MG63 (cell line): ENCODE measurements around the gene HECTD4. TPM values are rescaled to one million over a fixed set of nuclear protein-coding genes. Genes with fewer than 3 reads are reported as not detected.
"Not testable (repeated sequence)": the region's sequence is repeated elsewhere in the genome, so short reads cannot be mapped to it uniquely, and the experiment has no call there.

Experiments
- DNase-seq: peaks from one replicate; pipeline ENCODE4 v3.0.0-alpha.2; 2020
- H3K27me3 ChIP-seq: fragments of 250-450 bp; sonication (Bioruptor Pico); 2 replicates; pipeline ENCODE4 v1.5.1; 2020; ENCODE audit warnings: mild to moderate bottlenecking, moderate library complexity
- H3K36me3 ChIP-seq: fragments of 250-450 bp; sonication (Bioruptor Pico); 2 replicates; pipeline ENCODE4 v1.5.1; 2020; ENCODE audit warnings: mild to moderate bottlenecking, moderate library complexity
- H3K4me3 ChIP-seq: fragments of 250-450 bp; sonication (Bioruptor Pico); 2 replicates; pipeline ENCODE4 v1.5.1; 2020; ENCODE audit warnings: mild to moderate bottlenecking, moderate library complexity
- H3K9me3 ChIP-seq: fragments of 250-450 bp; sonication (Bioruptor Pico); 2 replicates; pipeline ENCODE4 v1.5.1; 2020; ENCODE audit warnings: mild to moderate bottlenecking, moderate library complexity
- total RNA-seq: library from RNA; depleted of rRNA; stranded (reverse); fragments of >200 nt; shearing (Covaris generic); gene quantifications from 2 replicates; pipeline ENCODE4 v1.2.3, GENCODE V29; 2014; ENCODE audit warnings: low replicate concordance; rRNA removed

Gene HECTD4, protein sequence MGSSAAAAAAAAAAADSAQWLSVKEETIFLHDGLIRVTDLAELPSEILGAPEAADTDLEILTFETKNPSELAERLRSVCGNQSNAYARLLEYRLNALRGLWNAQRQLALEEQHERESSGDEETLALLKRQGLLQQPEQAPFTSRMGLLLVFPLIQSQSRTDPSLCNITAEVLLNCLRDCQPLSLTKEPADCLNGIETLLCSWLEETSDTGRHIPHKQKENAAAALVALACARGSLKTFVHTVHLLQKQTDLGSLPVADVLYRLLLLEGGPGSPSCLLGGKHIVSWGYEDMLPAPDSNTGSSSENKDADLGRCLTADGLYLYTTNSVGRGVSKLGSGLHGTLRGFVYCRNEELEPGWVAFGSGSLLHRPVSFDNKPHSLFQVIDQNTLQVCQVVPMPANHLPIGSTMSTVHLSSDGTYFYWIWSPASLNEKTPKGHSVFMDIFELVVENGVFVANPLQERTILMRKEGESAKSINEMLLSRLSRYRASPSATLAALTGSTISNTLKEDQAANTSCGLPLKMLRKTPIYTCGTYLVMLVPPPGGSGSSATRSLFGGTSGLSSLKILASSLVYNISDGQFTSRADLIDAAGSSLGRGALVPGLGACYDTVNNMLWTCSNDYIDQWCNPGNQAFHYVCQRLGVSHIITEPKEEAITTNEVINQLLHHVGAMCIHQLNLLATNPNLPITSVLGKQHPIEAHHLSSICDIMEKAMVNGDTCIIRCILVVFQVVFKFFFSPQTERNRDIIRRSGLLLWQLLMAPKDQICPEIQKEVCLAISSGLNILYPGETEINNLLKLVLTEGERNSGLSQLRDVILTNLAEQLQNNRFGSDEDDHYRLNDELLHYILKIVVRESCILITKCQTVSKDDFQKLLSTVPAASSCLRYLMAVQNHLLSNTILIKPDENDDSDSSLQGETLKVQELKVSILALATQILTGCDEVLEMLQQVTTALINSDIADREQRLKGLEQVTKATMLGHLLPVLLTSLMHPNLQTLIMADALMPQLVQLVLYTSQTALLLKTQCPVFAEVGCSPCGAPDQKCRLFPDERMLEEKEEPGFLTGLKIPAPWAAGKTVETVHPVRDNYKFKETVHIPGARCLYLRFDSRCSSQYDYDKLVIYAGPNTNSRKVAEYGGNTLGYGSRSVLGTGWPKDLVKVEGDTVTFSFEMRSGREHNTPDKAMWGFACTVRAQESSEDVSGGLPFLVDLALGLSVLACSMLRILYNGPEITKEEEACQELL (N-terminal part only)
- 8.0 TPM in 2 replicates for total RNA-seq

DNA sequence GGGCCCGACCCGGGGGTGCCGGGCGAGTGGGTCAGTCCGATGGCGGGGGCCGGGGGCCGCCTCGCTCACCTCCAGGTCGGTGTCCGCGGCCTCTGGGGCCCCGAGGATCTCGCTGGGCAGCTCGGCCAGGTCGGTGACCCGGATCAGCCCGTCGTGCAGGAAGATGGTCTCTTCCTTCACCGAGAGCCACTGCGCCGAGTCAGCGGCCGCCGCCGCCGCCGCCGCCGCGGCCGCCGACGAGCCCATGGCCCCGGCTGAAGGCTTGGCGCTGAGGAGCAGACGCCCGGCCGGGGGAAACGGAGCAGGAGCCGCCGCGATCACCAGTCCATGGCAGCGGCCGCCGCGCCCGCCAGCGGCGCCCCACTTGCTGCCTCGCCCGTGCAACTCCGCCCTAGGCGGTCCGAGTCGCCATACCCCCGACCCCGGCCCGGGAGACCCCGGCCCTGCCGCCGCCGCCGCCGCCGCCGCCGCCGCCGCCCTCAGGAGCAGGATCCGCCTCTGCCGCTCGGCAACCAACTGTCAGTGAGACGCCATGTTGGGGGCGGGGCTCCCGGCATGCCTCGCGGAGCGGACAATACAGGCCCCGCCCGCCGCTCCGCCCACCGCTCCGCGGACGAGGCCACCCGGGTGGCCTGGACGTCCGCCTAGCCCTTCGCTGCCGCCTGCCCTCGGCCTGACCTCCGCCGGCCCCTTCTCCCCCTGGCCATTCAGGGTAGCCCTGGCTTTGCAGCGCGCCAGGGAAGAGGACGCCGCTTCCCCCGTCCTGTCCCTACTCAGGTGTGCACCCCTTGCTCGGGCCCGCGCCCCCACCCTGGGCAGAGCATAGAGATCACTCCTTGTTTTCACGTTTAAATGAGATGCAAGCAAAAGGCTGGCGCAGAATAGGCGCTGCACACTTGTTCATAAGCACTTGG lies at the start of gene HECTD4:
TSS of gene HECTD4 (minus strand) at position 549 of the 914 bp plus-strand sequence. CDS start at position 246, 303 bp downstream.
- H3K27me3 ChIP-seq: no peaks in the 10 kb centered on the region
- no peaks in the 10 kb centered on the region for H3K9me3 ChIP-seq
- peak; percentile 93 for DNase-seq
- no peaks in the 10 kb centered on the region for H3K36me3 ChIP-seq
- H3K4me3 ChIP-seq: peak within 1 kb of the TSS; percentile 64

DNA sequence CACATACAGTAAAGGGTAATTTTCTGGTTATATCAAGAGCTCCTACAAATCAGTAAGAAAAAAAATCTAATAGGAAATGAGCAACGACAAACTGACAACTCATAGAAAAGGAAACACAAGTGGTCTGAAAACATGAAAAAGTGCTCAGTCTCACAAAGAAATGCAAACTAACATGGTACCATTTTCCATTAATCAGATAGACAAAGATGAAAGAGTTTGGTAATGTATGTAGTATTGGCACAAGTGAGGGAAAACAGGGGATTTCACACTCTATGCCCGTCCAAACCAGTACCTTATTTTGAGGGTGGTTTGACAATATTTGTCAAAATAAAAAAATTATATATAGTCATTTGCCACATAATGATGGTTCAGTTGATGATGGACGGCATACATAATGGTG lies 49.7 kb upstream of the HECTD4 start:
- Histone ChIP-seq H3K9me3 (no peaks in the 10 kb centered on the region), H3K4me3 (no peak overlapping the region), H3K27me3 (no peaks in the 10 kb centered on the region), H3K36me3 (no peaks in the 10 kb centered on the region; the same call in 1 of the 2 replicates)
- no peak for DNase-seq

DNA sequence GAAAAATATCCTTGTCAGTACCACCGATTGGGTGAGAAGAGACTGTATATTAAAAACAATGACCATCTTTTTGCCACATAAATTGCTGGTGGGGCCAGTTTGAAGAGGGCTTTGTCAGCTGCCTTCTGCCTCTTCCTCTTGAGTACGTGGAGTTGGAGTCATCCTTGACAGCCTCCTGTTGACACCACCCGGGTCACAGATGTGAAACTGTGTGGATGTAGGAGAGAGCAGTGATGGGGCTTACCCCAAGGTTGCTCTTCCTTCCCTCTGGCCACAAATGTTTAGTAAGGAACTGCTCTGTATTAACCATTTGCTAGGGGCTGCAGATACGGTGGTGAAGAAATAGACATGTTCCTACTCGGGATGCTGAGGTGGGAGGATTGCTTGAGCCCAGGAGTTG lies 48.7 kb upstream of the HECTD4 start:
- Histone ChIP-seq H3K4me3 (no peak overlapping the region), H3K27me3 (no peaks in the 10 kb centered on the region), H3K9me3 (no peaks in the 10 kb centered on the region), H3K36me3 (no peaks in the 10 kb centered on the region; the same call in 1 of the 2 replicates)
- DNase-seq: no peak

DNA sequence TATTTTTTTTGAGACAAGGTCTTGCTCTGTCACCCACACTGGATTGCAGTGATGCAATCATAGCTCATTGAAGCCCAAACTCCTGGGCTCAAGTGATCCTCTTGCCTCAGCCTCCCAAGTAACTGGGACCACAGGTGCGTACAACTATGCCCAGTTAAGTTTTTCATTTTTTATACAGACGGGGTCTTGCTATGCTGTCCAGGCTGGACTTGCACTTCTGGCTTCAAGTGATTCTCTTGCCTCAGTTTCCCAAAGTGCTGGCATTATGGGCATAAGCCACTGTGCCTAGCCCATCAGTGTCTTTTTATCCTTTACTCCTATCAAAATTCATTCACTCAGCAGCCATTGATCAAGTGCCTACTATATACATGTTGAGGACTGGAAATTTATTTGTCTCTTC lies 45.5 kb upstream of the HECTD4 start:
- Histone ChIP-seq H3K4me3 (no peak overlapping the region), H3K9me3 (no peaks in the 10 kb centered on the region)
- DNase-seq: no peak

DNA sequence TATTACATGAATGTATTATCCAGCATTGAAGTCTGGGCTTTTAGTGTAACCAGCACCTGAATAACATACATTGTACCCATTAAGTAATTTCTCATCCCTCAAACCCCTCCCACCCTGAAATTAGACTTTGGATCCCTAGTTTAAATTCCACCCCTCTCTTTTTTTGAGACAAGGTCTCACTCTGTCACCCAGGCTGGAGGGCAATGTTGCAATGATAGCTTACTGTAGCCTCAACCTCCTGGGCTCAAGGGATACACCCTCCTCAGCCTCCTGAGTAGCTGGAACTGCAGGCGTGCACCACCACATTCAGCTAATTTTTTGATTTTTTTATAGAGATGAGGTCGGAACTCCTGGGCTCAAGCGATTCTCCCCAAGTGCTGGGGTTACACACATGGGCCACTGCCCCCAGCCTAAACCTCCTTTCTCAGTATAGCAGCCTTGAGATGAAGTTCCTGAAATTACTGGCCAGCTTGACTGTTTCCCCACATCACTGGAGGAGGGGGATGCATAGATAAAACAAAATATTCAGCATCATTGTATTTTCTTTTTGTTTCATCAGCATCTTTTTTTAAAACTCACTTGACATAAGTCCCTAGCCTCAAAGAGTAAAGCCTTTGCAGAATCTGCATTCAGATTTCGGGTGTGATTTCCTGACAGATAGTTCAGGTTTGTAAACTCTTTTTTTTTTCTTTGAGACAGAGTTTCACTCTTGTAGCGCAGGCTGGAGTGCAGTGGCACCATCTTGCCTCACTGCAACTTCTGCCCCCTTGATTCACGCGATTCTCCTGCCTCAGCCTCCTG lies 43.6 kb upstream of the HECTD4 start:
- H3K9me3 ChIP-seq: no peaks in the 10 kb centered on the region
- DNase-seq: no peak

More for the DNA sequence above, 45.5 kb upstream of the HECTD4 start:
- Histone ChIP-seq H3K36me3 (no peaks in the 10 kb centered on the region; the same call in none of the 2 replicates), H3K27me3 (no peaks in the 10 kb centered on the region)

DNA sequence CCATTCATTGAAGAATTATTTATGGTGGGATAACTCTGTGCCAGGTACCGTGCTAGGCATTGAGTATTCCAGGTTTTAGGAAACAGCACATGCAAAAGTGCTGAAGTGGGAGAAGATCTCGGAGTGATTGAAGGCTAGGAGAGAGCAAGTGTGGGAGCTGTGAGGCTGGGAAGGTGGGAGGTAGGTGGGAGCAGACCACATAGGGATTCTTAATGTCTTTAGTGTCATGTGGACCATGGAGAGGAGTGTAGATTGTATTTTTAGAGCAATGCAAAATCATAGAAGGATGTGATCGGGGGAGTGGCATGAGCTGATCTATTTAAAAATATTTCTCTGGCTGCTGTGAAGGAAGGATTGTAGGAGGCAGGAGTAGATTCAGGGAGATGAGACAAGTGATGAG lies 41.9 kb upstream of the HECTD4 start:
- Histone ChIP-seq H3K36me3 (peaks cover 23% of the 10 kb centered on the region), H3K9me3 (no peaks in the 10 kb centered on the region), H3K4me3 (no peak overlapping the region), H3K27me3 (no peaks in the 10 kb centered on the region)
- DNase-seq: no peak

More for the DNA sequence above, 43.6 kb upstream of the HECTD4 start:
- no peaks in the 10 kb centered on the region for H3K27me3 ChIP-seq
- no peak overlapping the region for H3K4me3 ChIP-seq
- H3K36me3 ChIP-seq: peaks cover 9% of the 10 kb centered on the region

DNA sequence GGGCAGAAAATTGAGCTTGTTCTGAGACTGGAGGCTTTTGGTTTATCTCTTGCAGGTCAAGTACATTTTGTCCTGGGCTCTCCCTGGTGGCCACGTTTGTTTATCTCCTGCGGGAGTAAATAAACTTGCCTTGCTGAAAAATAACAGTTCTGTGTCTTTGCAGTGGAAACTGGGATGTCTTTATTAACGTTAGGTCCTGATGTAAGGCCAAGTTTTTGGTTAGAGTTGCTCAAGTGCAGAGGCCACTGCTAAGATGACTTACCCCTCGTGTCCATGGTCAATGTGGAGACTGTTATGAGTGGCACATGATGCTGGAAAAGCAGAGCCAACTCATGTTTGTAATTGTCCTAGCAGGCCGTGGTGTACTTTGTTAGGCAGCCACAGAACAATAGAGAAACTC lies 40.3 kb upstream of the HECTD4 start:
- no peak for DNase-seq
- Histone ChIP-seq H3K36me3 (peaks cover 23% of the 10 kb centered on the region), H3K27me3 (no peaks in the 10 kb centered on the region), H3K9me3 (no peaks in the 10 kb centered on the region; the same call in 1 of the 2 replicates), H3K4me3 (no peak overlapping the region)

DNA sequence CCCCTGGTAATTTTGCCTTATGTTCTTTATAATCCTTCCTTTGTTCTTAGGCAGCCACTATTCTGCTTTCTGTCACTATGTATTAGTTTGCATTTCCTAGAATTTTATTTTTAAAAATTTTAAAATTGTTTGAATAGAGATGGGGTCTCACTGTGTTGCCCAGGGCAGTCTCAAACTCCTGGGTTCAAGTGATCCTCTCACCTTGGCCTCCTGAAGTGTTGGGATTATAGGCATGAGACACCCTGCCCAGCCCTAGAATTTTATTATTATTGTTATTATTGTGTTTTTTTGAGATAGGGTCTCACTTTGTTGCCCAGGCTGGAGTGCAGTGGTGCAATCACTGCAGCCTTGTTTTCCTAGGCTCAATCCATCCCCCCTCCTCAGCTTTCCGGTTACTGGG lies 39.1 kb upstream of the HECTD4 start:
- peaks cover 23% of the 10 kb centered on the region for H3K36me3 ChIP-seq
- DNase-seq: no peak

DNA sequence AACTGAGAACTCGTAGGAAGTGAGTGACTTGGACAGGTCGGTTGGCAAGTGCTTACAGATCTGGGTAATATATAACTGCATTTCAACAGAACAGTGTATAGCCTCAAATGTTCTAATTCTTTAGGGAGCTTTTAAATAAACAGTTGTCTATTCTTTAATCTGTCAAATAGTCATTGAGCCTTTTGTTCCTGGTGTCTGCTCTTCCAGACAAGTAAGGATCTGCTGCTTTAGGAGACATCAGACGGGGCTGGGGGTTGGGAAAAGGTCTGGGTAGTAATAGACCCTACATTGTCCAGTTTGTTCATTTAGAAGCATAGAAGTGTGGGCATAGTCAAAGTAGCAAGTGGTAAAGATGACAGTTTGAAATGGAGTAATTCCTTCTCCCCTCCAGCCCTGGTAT lies 38.5 kb upstream of the HECTD4 start:
- Histone ChIP-seq H3K36me3 (peaks cover 23% of the 10 kb centered on the region), H3K27me3 (no peaks in the 10 kb centered on the region), H3K9me3 (no peaks in the 10 kb centered on the region; the same call in 1 of the 2 replicates), H3K4me3 (peak overlapping the region; percentile 98; the same call in 1 of the 2 replicates)
- DNase-seq: no peak

More for the DNA sequence above, 39.1 kb upstream of the HECTD4 start:
- Histone ChIP-seq H3K4me3 (no peak overlapping the region), H3K9me3 (no peaks in the 10 kb centered on the region; the same call in 1 of the 2 replicates), H3K27me3 (no peaks in the 10 kb centered on the region)

DNA sequence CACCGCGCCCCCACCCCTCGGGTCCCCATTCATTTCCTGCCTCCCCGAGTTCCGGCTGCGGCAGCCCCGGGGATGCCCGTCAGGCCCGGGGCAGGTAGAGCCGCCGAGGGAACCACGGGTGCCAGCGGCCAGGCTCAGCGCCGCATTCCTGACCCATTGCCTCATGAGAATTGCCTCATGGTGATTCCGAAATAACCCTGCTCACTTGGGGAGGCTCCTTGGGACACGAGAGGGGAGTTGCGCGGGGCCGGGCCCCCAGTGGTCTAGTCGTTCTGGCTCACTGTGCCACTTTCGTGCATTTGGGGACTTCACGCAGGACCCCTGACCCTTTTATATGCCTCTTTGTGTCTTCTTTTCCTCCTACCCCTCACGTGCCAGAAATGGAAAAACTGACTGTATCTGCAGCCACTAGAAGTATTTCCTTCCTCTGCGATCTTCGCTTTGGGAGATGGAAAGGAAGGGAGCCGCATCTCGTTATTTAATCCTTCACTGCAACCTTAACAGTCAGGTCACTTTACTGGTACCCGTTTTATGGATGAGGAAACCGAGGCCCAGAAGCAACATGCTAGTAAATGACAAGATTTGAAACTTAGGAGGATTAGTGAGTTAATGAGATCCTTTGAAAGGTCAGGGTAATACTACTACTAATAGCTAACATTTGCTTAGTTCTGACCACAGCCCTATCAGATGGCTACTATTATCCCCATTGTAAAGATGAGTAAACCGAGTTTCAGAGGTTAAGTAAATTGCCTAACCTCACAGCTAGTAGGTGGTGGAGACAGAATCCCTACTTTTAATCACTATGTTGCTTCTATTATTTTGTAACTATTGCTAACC lies 37.3 kb upstream of the HECTD4 start:
- H3K27me3 ChIP-seq: no peaks in the 10 kb centered on the region
- H3K4me3 ChIP-seq: peak overlapping the region; percentile 98
- DNase-seq: peak; percentile 79
- H3K9me3 ChIP-seq: no peaks in the 10 kb centered on the region; the same call in 1 of the 2 replicates
- H3K36me3 ChIP-seq: peaks cover 23% of the 10 kb centered on the region

DNA sequence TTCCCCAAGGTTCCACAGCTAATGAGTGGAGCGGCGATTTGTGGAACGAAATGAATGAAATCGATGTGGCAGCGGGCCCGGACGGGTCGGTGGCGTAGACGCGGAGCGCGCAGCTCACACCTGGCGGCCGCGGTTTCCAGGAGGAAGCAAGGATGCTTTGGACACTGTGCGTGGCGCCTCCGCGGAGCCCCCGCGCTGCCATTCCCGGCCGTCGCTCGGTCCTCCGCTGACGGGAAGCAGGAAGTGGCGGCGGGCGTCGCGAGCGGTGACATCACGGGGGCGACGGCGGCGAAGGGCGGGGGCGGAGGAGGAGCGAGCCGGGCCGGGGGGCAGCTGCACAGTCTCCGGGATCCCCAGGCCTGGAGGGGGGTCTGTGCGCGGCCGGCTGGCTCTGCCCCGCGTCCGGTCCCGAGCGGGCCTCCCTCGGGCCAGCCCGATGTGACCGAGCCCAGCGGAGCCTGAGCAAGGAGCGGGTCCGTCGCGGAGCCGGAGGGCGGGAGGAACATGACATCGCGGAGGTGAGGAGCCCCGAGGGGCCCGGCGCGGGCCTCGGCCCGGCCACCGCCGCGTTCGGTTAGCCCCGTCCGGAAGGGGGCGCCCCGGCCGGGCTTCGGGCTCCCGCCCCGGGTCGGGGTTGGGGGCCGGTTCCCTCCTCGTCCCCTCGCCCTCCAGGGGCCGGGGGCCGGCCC lies 36.5 kb upstream of the HECTD4 start, which contains the start of gene PTPN11:
TSS of gene PTPN11 (plus strand) at position 340 of the 689 bp plus-strand sequence. CDS start at position 505, 165 bp downstream.
- Histone ChIP-seq H3K27me3 (no peaks in the 10 kb centered on the region), H3K36me3 (peaks cover 23% of the 10 kb centered on the region), H3K9me3 (no peaks in the 10 kb centered on the region; the same call in 1 of the 2 replicates), H3K4me3 (peak within 1 kb of the TSS; percentile 98)
- DNase-seq: peak; percentile 87

DNA sequence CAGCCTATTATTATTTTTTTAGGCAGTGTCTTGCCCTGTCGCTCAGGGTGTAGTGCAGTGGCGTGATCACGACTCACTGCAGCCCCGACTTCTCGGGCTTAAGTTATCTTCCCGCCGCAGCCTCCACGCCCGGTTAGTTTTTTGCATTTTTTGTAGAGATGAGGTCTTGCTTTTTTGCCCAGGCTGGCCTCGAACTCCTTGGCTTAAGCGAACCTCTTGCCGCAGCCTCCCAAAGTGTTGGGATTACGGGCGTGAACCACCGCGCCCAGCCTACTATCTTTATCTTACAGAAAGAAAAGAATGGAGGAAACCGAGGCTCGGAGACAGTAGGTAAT lies 36.0 kb upstream of the HECTD4 start:
- H3K36me3 ChIP-seq: peaks cover 23% of the 10 kb centered on the region
- peak overlapping the region; percentile 98 for H3K4me3 ChIP-seq
- H3K9me3 ChIP-seq: no peaks in the 10 kb centered on the region; the same call in 1 of the 2 replicates
- no peak for DNase-seq
- H3K27me3 ChIP-seq: no peaks in the 10 kb centered on the region

DNA sequence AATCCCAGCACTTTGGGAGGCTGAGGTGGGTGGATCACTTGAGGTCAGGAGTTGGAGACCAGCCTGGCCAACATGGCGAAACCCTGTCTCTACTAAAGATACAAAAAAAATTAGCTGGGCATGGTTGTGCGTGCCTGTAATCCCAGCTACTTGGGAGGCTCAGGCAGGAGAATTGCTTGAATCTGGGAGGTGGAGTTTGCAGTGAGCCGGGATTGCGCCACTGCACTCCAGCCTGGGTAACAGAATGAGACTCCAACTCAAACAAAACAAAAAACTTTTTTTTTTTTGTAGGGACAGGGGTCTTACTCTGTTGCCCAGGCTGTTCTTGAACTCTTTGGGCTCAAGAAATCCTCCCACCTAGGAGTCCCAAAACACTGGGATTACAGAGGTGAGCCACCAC lies 33.2 kb upstream of the HECTD4 start:
- not testable (repeated sequence) for H3K27me3 ChIP-seq, H3K9me3 ChIP-seq, DNase-seq, H3K4me3 ChIP-seq
- peaks cover 11% of the 10 kb centered on the region for H3K36me3 ChIP-seq
